Neural progenitor cell (in vitro differentiated cells): Measurements from ENCODE around the gene PKD1.

ENCODE experiments used
- EZH2 ChIP-seq: fragments of 200-600 bp; sonication (generic); IDR thresholded peaks from 2 replicates; pipeline ENCODE4 v1.6.1; 2017; ENCODE audit warnings: antibody characterized with exemption, mild to moderate bottlenecking, moderate library complexity
- EZH2phosphoT487 ChIP-seq: fragments of 200-600 bp; sonication (generic); IDR thresholded peaks from 2 replicates; pipeline ENCODE4 v1.6.1; 2017; ENCODE audit warnings: antibody characterized with exemption

DNA sequence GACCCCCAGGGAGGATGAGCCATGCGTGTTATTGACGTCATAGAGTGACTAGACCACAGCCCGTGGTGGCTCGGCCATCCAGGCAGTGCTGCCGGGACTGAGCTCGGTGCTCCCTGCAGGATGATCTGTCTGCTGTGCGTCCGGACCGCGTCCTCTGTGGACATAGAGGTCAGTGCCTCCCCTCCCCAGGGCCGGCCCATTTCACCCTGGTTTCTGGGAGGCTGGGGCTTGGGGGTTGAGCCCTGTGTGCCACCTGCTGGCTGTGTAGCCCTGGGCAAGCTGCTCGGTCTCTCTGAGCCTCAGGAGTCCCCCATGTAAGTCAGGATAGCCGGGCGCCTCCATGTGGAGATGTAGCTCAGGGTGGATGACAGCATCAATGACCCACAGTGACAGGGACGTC, 79.6 kb downstream of the PKD1 start:
- TF ChIP-seq EZH2phosphoT487 (no peak), EZH2 (no peak)
